Measurements from ENCODE around the gene RELL1.
"Not testable (repeated sequence)": the region's sequence is repeated elsewhere in the genome, so short reads cannot be mapped to it uniquely, and the experiment has no call there.

Gene RELL1

GRCh38 chr4:37690976-37691375 is 4.8 kb upstream of the RELL1 start:
- no peak for DNase-seq

GRCh38 chr4:37689353-37690095 is 3.3 kb upstream of the RELL1 start:
- DNase-seq, result no peak

DNA sequence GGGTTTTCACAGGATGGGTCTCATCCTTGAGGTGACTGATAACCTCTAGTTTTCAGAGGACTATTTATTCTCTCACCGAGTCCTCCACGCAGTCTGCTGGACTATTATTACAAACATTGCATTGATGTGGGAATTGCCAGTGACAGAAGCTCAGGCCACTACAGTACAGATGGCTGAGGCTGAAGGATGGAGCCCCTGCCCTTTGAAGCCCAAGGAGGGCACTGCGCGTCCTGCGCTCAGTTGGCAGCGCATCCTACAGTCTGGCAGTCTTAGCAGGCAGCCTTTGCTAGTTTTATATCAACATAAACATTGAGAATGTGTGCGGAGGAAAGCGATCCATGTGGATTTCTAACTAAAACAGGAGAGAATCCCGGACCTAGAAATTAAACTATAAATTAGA is 1.5 kb upstream of the RELL1 start:
- DNase-seq, result no peak

DNA sequence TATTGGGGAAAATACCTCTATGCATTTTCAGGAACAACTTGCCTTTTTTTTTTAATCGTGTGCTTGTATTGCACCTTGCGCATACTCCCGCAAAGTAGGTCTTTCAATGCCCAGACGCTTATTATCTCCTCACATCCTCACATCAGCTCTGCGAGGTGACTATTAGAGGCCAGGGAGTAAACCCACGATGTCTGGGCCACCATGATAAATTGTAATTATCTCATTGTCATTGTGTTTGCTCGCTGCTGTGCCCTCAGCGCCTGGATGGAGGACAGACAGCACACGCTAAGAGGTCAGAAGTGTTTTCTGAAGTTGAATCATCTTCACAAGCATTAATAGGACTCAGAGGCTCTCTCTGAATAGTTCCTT is 1.0 kb upstream of the RELL1 start:
- DNase-seq, result no peak

GRCh38 chr4:37685823-37686372 is 278 bp downstream of the RELL1 start:
- no peak for DNase-seq

GRCh38 chr4:37685161-37685822 is 884 bp downstream of the RELL1 start:
- no peak for DNase-seq

DNA sequence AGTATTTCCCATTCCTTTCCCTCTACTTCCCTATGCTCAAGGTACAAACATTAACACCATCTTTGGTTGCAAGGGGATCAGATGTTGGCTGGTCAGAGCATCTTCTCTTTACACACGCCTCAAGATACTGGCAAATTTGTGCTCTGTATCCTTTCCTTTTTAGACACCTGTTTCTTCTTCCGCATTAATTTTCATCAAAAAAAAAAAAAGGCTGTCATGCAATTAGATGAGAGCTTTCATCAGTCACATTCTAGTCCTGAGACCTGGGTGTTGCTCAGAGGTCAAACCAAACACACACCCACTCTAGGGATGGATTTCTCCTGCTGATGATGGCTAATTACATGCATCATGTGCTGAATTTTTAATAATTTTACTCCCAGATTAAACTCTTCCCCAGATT is 2.0 kb downstream of the RELL1 start:
- no peak for DNase-seq

DNA sequence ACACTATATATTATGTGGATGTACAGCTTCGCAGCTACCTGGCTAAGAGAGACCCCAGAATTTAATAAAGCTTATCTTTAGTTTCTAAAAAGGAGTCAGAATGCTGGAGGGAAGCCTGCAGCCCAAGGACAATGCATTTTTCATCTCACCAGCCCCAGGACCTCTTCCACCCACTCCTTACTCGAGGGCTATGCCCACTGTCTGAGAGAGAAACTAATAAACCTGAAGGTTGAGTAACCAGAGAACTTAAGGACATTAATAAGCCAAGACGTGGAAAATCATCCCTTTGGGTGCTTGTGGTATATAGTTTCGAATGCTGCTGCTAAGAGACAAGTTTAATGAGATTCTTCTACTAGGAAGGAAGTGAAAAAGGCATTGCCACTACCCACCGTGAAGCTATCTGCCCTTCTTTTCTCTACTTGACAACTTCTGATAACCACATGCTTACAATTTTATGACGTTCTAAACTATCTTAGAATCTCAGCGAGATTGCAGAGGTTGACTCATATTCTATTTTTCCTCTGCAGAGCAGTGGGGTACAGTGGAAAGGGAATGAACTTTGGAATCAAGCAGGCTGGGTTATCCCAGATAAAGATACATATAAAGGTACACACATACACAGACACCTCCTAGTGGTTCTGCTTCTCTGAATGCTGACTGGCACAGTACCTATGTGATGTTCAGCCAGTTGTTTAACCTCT is 3.3 kb downstream of the RELL1 start:
- DNase-seq, result no peak

DNA sequence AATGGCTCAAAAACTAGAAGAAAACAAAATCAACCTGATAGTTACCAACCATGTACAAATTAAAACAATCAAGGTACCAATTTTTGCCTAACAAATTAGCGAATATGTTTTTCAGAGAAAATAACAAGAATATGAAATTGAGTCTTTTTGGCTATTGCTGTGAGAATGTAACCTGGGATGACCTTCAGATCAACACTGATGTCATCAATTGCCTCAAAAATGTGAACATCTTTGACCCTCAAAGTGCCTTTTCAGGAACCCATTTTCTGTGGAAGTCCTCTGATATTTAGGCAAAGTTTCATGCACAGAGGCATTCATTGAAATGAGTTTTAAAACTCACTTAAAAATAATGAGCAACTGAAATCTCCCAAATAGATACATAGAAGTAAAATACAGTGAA is 6.1 kb downstream of the RELL1 start:
- no peak for DNase-seq

DNA sequence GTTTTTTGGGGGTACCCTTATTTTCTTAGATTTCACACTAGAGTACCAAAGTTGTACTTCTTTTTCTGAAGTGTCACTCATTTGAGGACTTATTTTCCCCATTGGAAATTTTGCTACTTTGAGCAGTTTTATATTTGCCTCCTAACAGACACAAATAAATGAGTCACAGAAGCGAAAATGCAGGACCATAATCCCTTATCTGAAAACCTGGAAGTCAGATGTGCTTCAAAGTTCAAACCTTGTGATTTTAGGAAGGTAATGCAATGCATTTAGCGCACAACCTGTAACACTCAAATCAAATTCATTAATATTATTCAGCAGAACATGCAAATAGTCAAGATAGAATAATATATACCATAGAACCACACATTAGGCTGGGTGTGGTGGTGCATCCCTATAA is 6.9 kb downstream of the RELL1 start:
- no peak for DNase-seq

GRCh38 chr4:37678624-37679023 is 7.6 kb downstream of the RELL1 start:
- DNase-seq, result no peak

DNA sequence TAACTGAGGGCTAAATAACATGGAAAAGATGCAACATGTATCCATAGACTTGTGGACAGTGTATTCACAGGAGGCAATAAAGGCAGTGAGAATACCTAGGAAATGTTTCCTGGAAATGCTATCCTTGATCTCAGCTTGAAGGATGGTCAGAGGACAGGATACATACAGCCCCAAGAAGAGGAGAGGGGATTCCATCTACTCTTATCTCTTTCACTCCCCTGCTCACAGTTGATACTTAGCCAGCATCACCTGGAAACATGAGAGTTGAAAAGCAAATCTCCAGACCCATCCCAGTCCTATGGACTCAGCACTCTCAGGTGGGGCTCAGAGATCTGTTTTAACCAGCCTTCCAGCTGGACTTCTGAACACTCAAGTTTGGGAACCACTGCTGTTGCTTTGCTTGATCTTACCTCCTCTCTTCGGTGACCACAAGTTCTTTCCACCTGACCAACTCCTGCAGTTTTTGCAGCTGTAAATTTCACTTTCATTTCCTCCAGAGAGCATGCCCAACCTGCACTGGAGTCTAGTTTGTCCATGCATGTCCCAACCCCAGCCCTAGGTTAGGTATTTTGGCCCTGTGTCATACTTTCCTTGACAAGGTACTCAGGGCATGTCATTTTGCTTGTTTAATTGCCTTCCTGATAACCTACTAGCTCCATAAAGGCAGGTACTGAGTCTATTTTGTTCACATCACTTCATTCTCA is 10.4 kb downstream of the RELL1 start:
- DNase-seq, result no peak

DNA sequence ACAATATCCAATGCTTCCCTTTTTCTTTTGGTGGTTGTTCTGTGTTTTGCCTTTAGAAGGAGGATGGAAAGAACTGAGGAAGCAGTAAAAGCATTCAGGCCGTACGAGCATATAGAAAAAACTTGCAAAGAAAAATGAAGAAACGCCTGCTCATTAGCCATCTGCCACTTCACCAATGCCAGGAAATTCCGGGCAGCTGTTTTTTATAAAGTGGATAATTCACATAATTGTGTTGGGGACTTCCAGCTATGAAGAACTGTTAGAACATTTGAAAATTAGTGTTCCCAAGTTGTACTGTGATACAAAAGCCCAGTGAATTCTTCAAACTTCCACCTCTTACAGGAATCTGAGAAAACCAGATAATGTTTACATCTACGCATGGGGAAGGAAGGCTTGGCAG is 11.7 kb downstream of the RELL1 start:
- DNase-seq, result no peak

DNA sequence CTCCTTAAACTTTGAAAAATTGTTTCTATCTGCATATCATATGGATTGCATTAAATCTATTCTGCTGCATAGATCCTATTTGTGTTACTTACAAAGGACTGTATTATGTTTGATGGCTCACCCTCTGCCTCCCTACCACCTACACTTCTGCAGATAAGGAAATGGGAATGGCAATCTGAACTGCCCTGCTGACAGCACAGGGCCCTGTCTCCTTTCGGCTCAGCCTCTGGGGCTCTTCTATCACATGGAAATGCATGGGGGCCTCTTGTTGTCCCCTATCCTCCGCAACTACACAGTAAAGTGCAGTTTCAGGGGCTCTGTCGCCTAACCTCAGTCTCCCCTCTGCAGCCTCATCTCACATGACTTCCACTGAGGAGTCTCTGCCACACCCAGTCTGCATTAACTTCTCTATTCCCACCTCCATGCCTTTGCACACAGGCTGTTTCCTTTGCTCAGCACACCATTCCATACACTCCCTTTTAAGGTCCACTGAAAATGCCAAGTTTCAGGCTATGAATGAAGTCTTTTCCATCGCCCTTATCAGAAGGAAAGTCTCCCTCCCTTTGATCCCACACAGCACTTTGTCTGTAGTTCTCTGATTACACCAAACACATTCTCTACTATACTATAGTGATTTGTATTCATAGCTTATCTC is 12.5 kb downstream of the RELL1 start:
- no peak for DNase-seq

GRCh38 chr4:37671072-37671471 is 15.1 kb downstream of the RELL1 start:
- no peak for DNase-seq

DNA sequence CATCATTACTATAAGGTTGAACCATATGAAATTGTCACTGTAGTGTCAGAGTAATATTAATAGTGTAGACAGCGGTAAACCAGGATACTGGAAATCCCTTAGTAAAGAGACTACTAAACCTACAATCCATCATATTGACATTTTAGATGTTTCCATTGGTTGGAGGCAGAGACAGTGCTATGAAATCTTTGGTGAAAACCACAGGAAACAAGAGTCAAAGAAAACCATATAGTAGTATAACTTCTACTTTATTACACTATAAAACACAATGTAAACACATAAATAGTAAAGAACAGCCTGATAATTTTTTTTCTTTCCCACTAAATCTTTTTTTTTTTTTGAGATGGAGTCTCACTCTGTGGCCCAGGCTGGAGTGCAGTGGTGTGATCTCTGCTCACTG is 15.9 kb downstream of the RELL1 start:
- no peak for DNase-seq

GRCh38 chr4:37669124-37669523 is 17.1 kb downstream of the RELL1 start:
- not testable (repeated sequence) for DNase-seq

DNA sequence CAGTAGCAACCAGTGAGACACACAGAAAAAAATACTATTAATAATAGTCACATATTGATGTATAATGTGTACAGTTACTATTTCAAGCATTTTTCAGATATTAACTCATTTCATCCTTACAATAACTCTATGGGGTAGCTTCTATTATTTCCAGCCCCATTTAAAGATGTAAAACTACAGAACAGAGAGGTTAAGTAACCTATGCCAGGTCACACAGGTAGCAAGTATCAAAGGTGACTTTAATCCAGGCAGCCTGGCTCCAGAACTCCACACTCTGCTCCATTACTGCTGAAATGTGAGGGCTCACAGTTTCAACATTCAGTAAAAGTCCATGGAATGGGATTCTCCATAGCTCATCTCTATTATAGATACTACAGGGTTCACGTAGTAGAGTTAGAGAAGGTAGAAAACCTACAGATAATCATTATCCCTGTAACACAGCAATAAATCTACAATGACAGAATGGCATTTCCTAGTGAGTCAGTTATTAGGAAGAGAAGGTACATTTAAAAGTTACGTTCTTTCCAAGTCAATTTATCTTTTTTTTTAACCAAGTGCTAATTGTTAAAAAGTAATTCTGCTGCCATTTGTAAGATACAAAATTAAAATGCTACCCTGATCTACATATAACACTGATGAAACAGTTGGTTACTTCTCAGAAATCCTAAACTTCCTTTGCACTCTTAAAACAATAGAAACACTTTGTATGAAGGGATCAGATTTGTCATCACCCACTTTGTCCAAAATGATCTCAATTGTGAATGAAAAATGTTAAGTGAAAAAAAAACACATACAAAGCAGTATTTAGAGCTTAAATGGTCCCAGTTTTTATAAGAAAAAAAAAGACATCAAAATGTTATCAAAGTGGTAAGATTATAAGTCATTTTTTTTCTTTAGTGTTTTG is 18.7 kb downstream of the RELL1 start:
- no peak for DNase-seq

DNA sequence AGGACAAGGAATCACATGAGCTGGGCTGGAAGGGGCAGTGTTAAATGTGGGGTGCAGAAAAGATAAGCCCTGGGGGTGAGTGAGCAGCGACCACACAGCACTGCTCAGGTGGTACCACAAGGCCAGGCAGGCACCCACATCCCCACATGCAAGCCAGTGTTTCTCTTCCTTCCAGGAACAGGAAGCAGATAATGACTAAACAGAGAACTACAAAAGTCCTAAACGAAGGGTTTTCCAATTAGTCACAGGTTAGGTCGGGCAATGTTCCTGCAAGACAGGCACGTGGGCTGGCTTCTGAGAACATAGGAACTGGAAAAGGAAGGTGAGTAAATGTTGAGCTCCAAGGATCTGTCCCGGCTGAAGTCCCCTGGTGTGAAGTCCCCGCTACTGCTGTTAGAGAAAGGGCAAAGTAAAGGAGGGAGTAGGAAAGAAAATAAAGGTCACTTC is 19.5 kb downstream of the RELL1 start:
- no peak for DNase-seq

GRCh38 chr4:37665333-37666320 is 20.5 kb downstream of the RELL1 start:
- DNase-seq, result no peak
